ENCODE data around the gene GFER. TPM values are rescaled to one million over a fixed set of nuclear protein-coding genes. Genes with fewer than 3 reads are reported as not detected.
"Not testable (repeated sequence)": the region's sequence is repeated elsewhere in the genome, so short reads cannot be mapped to it uniquely, and the experiment has no call there.

GFER gene
- total RNA-seq, 1 experiment from 2014 or later: 64.5 TPM

DNA sequence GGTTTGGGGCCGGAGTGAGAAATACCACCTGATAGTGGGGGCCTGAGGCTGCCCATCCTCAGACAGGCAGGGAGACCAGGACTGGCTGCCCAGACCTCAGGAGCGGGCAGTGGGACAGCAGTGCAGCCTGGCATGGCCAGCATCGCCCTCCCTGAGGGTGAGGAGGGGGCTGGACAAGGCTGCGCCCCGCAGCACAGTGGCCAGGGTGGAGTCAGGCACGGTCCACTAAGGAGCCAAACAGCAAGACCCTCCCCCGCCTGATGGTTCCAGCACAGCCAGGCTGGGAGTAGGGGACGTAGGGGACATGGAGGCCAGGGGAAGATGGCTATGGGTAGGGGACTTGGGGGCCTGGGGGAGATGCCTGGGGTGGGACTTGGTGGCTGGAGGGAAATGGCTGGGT, 22.3 kb downstream of the GFER start:
- H3K36me3 ChIP-seq: peaks cover 80% of the 10 kb centered on the region
- no peak overlapping the region for H3K4me3 ChIP-seq
- DNase-seq: no peak
- no peaks in the 10 kb centered on the region for H3K27me3 ChIP-seq
- no peaks in the 10 kb centered on the region for H3K9me3 ChIP-seq

DNA sequence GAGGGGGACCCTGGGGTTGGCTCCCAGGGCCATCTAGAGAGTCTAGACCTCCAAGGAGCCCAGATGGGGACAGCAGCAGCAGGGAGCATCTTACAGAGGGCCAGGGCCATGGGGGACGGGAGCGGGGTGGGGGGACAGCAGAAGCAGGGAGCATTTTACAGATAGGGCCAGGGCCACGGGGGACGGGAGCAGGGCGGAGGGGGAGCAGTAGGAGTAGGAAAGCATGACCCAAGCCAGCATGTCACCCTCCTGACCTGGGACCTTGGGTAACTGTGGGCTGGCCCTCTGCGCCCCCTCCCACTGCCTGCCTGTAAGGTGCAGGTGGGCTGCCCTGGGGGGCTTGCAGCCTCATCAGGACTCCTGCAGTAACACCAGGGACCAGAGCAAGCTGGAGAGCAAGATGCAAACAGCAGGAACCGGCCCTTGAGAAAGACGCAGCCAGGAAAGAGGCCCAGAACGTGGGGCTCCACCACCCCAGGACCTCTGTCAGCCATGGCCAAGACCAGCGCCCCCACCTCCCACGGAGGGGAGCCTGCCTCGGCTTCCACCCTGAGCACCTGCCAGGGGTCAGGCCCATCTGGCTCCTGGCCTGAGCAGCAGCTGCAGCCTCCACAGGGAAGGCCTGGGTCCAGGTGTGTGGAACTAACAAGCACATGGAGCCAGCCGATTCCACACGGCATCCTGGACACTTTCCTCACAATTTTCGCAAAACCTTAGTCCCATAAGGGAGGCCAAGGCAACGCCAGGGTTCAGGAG, 23.3 kb downstream of the GFER start:
- DNase-seq: no peak
- peak overlapping the region; percentile 82 for H3K4me3 ChIP-seq
- H3K36me3 ChIP-seq: peaks cover 70% of the 10 kb centered on the region
- H3K9me3 ChIP-seq: no peaks in the 10 kb centered on the region
- no peaks in the 10 kb centered on the region for H3K27me3 ChIP-seq

DNA sequence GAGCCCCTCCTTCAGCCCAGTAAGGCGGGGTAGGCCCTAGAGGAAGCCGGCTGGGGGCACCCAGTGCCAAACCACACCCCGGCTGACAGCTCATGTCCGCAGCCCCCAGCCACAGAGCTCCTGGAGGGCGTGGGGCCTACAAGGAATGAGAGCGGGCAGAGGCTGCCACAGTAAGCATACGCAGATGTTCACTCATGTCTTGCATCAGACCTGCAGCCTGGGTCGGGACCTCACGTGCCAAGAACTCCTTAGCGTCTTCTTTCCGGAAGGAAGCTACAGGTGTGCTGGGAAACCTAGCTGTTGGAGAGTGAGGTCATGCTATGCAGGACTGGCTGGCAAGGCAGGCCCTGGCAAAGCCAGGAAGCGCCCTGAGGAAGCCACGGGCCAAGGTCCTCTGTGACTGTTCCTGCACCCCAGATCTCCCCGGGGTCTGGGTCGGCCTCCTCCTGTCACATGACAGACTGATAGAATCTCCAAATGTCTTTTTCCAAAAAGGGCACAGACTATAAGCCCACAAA, 24.1 kb downstream of the GFER start:
- peak; percentile 94 for DNase-seq
- H3K36me3 ChIP-seq: peaks cover 62% of the 10 kb centered on the region

DNA sequence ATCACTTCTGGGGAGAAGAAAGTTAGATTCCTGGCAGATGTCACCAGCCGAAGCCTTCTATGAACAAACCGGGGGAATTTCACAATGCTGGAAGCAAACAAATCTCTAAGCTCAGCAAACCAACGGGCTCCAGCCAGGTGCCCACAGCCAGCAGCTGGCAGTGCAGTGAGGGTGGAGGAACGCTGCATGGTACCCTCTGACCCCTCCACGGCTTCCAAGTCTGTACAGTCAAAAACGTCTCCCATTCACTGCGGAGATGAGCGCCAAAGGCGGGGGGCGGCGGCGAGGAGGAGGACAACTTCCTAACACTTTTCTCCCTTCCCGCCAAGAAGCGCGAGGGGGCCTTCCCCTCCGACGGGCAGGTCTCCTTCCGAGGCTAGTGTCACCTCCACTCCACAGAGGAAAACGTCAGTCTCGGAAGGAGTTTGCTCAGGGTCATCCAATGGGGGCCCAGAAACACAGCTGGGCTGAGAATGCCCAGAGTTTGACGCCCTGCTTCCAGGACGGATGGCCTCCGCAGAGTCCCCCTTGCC, 24.7 kb downstream of the GFER start:
- Histone ChIP-seq H3K9me3 (no peaks in the 10 kb centered on the region), H3K36me3 (peaks cover 56% of the 10 kb centered on the region), H3K4me3 (peak overlapping the region; percentile 82), H3K27me3 (no peaks in the 10 kb centered on the region)
- peak; percentile 60 for DNase-seq

More for the DNA sequence above, 24.1 kb downstream of the GFER start:
- Histone ChIP-seq H3K9me3 (no peaks in the 10 kb centered on the region), H3K27me3 (no peaks in the 10 kb centered on the region), H3K4me3 (peak overlapping the region; percentile 82)

DNA sequence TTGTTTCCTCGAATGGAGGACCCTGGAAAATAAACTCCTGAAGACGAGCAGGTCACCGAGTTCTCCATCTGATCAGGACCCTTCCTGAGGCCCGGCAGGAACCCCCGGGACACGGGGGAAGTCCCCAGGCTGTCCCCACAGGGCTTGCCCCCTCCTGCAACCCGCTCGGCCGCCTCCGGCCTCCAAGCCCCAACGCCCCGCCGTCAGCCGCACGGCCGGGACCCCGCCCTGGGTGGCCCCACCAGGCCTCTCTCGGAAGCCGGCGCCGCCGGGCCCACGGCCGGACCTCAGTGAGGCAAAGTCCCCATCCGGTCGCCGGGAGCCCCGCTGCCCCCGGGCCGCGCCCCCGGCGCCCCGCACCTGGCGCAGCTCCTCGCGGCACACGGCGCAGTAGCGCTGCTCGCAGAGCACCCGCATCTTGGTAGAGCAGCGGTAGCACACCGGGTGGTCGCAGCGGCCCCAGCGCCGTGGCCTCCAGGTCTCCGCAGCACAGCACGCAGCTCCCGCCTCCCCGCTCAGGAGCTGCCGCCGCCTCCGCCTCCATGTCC, 25.2 kb downstream of the GFER start:
- Histone ChIP-seq H3K27me3 (no peaks in the 10 kb centered on the region), H3K4me3 (peak overlapping the region; percentile 82), H3K9me3 (no peaks in the 10 kb centered on the region), H3K36me3 (peaks cover 50% of the 10 kb centered on the region)
- DNase-seq: no peak

DNA sequence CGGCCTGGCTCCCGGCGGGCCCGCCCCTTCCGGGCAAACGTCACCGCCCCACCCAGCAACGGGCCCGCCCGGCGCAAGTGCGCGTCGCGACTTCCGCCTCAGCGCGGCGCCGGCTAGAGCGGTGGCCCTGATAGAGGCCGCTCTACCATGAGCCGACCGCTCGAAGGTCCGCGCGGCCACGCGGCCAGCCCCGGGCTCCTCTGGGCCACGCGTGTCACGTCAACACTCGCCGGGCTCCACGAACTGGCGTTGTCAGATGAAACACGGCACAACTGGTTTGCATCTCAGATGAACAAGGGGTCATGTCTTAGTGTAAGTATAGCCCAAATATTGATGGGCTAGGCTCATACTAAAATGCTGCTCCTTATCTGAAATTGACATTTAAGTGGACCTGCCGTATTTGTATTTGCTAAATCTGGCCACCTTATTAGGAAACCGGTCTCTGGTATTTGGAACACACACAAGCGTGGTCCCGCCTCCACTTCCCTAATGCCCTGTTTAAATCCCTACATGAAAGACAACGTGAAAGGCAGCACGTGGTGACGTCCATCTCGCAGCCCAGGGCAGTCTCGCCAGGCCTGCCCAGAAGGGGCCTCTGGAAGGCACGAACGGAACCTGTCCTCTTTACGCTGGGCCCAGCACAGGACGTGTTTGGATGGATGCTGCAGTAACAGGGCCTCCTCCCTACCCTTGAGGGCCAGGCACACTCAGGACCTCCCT, 26.0 kb downstream of the GFER start, which contains the start of gene ZNF598:
Gene ZNF598 (minus strand): TSS at position 31 of the 720 bp plus-strand sequence.
- no peaks in the 10 kb centered on the region for H3K9me3 ChIP-seq
- peak within 1 kb of the TSS; percentile 82 for H3K4me3 ChIP-seq
- peak; percentile 88 for DNase-seq
- H3K36me3 ChIP-seq: peaks cover 43% of the 10 kb centered on the region
- no peaks in the 10 kb centered on the region for H3K27me3 ChIP-seq

DNA sequence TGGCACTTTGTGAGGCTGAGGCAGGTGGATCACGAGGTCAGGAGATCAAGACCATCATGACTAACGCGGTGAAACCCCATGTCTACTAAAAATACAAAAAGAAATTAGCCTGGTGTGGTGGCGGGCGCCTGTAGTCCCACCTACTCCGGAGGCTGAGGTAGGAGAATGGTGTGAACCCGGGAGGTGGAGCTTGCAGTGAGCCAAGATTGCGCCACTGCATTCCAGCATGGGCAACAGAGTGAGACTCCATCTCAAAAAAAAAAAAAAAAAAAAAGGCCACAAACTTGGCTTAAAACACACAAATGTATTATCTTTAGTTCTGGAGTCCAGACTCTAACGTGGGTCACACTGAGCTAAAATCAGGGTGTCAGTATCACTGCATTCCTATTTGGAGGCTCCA, 27.7 kb downstream of the GFER start:
- not testable (repeated sequence) for H3K9me3 ChIP-seq, H3K27me3 ChIP-seq, DNase-seq

DNA sequence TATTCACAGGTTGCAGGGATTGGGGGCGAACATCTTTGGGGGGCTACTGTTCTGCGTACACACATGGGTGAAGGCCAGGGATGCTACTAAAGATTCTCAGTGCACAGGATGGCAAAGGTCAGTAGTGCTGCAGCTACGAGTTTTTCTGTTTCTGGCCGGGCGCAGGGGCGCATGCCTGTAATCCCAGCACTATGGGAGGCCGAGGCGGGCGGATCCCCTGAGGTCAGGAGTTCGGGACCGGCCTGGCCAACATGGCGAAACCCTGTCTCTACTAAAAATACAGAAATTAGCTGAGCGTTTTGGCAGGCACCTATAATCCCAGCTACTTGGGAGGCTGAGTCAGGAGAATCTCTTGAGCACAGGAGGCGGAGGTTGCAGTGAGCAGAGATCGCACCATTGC, 29.5 kb downstream of the GFER start:
- Histone ChIP-seq H3K4me3 (no peak overlapping the region), H3K36me3 (peaks cover 9% of the 10 kb centered on the region), H3K27me3 (no peaks in the 10 kb centered on the region), H3K9me3 (no peaks in the 10 kb centered on the region)
- DNase-seq: peak; percentile 37

More for the DNA sequence above, 27.7 kb downstream of the GFER start:
- H3K36me3 ChIP-seq: peaks cover 27% of the 10 kb centered on the region
- H3K4me3 ChIP-seq: not testable (repeated sequence)

DNA sequence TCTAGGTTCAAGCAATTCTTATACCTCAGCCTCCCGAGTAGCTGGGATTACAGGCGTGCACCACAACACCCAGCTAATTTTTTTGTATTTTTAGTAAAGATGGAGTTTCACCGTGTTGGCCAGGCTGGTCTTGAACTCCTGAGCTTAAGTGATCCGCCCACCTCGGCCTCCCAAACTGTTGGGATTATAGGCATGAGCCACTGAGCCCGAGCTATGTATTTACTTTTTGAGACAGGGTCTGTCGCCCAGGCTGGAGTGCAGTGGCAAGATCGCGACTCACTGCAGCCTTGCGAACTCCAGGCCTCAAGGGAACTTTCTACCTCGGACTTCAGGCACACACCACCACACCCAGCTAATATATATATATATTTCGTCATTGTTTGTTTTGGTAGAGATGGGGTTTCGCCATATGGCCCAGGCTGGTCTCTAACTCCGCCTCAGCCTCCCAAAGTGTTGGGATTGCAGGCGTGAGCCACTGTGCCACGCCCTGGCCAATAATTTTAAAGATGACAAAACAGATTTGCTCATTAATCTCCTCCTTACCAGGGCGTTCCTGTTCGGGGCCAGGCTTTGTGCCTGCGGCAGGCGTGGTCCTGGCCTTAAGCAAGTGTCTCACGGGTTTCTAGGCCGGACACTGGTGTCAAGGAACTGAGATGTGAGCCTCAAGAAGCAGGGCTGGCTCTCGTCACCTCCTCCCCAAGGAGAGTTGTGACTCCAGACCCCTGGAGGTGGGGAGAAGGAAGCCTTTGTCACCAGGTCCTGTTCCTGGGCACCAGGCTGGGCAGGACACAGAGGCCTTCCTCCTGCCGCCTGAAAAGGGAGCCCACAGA, 31.3 kb downstream of the GFER start:
- peak; percentile 95 for DNase-seq
- H3K36me3 ChIP-seq: no peaks in the 10 kb centered on the region

DNA sequence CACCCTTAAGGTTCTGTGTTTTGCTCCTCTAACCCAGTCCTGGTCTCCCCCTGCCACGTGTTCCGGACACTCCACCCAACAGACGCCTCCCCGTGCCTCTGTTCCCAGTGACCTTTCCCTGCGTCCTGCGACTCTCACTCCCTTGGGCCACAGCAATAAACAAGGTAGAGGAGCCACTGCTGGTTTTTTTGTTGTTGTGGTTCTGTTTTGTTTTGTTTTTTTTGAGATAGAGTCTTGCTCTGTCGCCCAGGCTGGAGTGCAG, 31.9 kb downstream of the GFER start:
- H3K9me3 ChIP-seq: no peaks in the 10 kb centered on the region
- DNase-seq: no peak
- no peaks in the 10 kb centered on the region for H3K36me3 ChIP-seq
- no peaks in the 10 kb centered on the region for H3K27me3 ChIP-seq
- H3K4me3 ChIP-seq: no peak overlapping the region; the same call in 1 of the 2 replicates

More for the DNA sequence above, 31.3 kb downstream of the GFER start:
- no peak overlapping the region; the same call in 1 of the 2 replicates for H3K4me3 ChIP-seq
- H3K9me3 ChIP-seq: no peaks in the 10 kb centered on the region
- H3K27me3 ChIP-seq: no peaks in the 10 kb centered on the region

DNA sequence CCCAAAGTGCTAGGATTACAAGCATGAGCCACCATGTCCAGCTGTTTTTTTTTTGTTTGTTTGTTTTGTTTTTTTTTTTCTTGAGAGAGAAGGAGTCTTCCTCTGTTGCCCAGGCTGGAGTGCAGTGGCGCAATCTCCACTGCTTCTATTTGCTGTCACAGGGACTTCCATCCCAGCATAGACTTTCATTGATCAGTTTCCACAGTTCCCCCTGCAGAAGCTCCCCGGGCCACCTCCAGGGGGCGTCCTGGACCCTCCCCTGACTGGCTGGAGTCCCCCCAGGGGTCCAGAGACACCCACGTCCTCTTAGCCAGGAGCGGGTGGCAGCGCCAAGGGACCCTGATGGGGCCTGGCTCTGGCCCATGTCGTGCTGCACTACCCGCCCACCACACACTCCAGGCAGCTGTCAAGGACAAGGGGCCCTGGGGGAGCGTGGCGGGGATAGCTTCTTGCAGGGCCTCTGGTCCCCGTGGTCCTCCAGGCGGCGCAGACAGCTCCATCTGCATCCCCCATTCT, 32.5 kb downstream of the GFER start:
- Histone ChIP-seq H3K4me3 (no peak overlapping the region), H3K36me3 (no peaks in the 10 kb centered on the region), H3K9me3 (no peaks in the 10 kb centered on the region), H3K27me3 (no peaks in the 10 kb centered on the region)
- no peak for DNase-seq

DNA sequence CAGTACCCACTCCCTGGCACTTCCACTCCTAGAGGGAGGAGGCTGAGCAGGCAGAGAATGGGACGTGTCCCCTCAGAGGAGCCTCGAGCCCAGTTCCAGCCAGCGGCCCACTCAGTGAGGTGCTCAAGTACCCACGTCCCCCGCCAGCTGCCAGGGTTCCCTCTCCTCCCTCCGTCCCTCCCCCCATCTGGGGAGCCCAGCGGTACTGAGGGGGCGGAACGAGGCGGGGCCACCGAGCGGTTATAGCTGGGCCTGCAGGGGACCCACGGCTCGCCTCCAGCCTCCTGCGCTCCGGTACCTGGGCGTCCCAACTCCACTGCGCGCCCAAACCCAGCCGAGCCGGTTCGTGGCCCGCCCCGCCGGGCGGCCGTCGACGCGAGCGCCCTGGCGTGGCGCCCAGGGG, 35.5 kb downstream of the GFER start, which contains the start of gene NPW:
Gene NPW (plus strand): TSS at position 268 of the 403 bp plus-strand sequence.
- Histone ChIP-seq H3K9me3 (no peaks in the 10 kb centered on the region), H3K36me3 (no peaks in the 10 kb centered on the region), H3K27me3 (no peaks in the 10 kb centered on the region), H3K4me3 (no peak within 1 kb of the TSS)
- no peak for DNase-seq

DNA sequence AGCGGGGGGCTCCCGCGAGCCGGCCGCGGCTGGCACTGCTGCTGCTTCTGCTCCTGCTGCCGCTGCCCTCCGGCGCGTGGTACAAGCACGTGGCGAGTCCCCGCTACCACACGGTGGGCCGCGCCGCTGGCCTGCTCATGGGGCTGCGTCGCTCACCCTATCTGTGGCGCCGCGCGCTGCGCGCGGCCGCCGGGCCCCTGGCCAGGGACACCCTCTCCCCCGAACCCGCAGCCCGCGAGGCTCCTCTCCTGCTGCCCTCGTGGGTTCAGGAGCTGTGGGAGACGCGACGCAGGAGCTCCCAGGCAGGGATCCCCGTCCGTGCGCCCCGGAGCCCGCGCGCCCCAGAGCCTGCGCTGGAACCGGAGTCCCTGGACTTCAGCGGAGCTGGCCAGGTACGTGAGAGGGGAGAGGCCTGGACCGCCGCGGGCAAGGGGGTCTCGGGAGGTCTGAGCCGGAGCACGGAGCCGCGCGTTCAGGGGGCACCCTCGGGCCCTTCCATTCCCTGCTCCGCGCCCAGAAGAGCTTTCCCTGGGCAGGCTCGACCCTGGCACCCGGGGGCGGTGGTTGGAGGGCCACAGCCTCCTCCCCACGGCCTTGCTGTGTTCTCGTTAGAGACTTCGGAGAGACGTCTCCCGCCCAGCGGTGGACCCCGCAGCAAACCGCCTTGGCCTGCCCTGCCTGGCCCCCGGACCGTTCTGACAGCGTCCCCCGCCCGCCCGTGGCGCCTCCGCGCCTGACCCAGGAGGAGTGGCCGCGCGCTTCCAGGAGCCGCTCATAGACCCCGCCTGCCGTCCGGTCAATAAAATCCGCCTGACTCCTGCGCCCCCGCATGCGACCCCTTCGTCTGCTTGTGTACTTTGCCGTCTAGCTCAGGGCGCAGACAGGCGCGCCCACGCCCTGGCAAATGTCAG, 36.2 kb downstream of the GFER start:
- Histone ChIP-seq H3K4me3 (no peak overlapping the region), H3K27me3 (no peaks in the 10 kb centered on the region)
- DNase-seq: no peak

DNA sequence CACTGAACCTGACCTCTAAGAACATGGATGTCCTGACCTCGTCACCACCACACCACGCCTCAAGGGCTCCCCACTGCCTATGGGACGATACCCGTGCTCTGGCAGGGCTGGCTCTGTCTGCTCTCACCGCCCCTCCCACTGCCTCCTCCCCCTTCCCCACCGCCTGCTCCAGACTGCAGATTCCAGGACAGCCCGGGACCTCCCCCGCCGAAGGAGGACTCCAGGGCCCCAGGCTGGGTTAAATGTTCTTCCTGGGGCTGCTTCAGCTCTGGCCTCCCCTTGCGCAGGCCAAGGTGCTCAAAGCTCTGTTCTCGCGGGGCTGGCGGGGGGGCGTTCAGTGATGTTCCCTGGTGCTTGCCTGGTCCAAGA, 38.7 kb downstream of the GFER start:
- Histone ChIP-seq H3K27me3 (no peaks in the 10 kb centered on the region), H3K4me3 (no peak overlapping the region), H3K36me3 (no peaks in the 10 kb centered on the region), H3K9me3 (no peaks in the 10 kb centered on the region)
- peak; percentile 60 for DNase-seq

More for the DNA sequence above, 36.2 kb downstream of the GFER start:
- Histone ChIP-seq H3K9me3 (no peaks in the 10 kb centered on the region), H3K36me3 (no peaks in the 10 kb centered on the region)
